Panc1 (cell line): Measurements from ENCODE around the gene TBX4. TPM values are rescaled to one million over a fixed set of nuclear protein-coding genes. Genes with fewer than 3 reads are reported as not detected.

Experiments used
- ATAC-seq: fragments of 200-7000 bp; cut with Tn5 transposase; 2 replicates; pipeline ENCODE4 v1.9.1; 2020; ENCODE audit warnings: mild to moderate bottlenecking, moderate library complexity
- BruUV-seq: library from RNA; stranded (reverse); fragments of 400-500 nt; replicated peaks from 2 replicates; lab custom pipeline; 2021; lab: Mats Ljungman, UMichigan
- CTCF ChIA-PET: fragments of 300-600 bp; sonication (Branson Sonifier 250); formaldehyde crosslinking; loops from one replicate; lab custom pipeline; 2022; ENCODE audit warnings: antibody characterized with exemption; lab: Charles Lee
- POLR2A ChIA-PET: fragments of 300-600 bp; sonication (Branson Sonifier 250); formaldehyde crosslinking; loops from one replicate; lab custom pipeline; 2022; ENCODE audit warnings: antibody characterized with exemption; lab: Charles Lee
- DNase-seq: peaks from one replicate; pipeline ENCODE4 v3.0.0-alpha.2; 2010; ENCODE audit warnings: low read depth, low spot score
- H3K27ac ChIP-seq: 2 replicates; pipeline ENCODE4 v1.5.1; 2011; ENCODE audit warnings: mild to moderate bottlenecking, low read length, inconsistent platforms
- H3K27me3 ChIP-seq: fragments of 200-500 bp; sonication (Bioruptor generic); 2 replicates; pipeline ENCODE4 v1.6.0; 2014; ENCODE audit warnings: low read length, inconsistent platforms; ENCODE audit not compliant: control insufficient read depth, insufficient read depth
- H3K36me3 ChIP-seq: fragments of 200-500 bp; sonication (Bioruptor generic); 2 replicates; pipeline ENCODE4 v1.5.1; 2014; ENCODE audit warnings: inconsistent platforms, mild to moderate bottlenecking, low read length, moderate library complexity; ENCODE audit not compliant: control insufficient read depth, insufficient read depth
- H3K4me1 ChIP-seq: 2 replicates; pipeline ENCODE4 v1.5.1; 2011; ENCODE audit warnings: inconsistent platforms, mild to moderate bottlenecking, low read length, moderate library complexity; ENCODE audit not compliant: control insufficient read depth, insufficient read depth
- H3K4me3 ChIP-seq, 2 experiments: 2 replicates each; pipeline ENCODE4 v1.5.1; 2011 to 2012; ENCODE audit warnings: low read depth in 2 of 2, low read length in 2 of 2, mild to moderate bottlenecking in 2 of 2, inconsistent platforms in 1 of 2, moderate library complexity in 1 of 2
- H3K9me3 ChIP-seq: fragments of 200-500 bp; sonication (Bioruptor generic); 2 replicates; pipeline ENCODE4 v1.5.1; 2014; ENCODE audit warnings: low read depth, mild to moderate bottlenecking, inconsistent platforms, low read length, moderate library complexity; ENCODE audit not compliant: control insufficient read depth, insufficient read depth
- CTCF ChIP-seq: fragments of 450-650 bp; IDR thresholded peaks from 2 replicates; pipeline ENCODE4 v1.5.1; 2017; ENCODE audit warnings: mild to moderate bottlenecking
- POLR2AphosphoS5 ChIP-seq: IDR thresholded peaks from 2 replicates; pipeline ENCODE4 v1.6.1; 2012; ENCODE audit warnings: mild to moderate bottlenecking, low read depth, low read length, moderate library complexity
- REST ChIP-seq, 2 experiments: IDR thresholded peaks; 2 replicates each; pipeline ENCODE4 v1.6.1; 2011 to 2012; ENCODE audit warnings: low read depth in 2 of 2, control low read depth in 1 of 2, low read length in 1 of 2, mild to moderate bottlenecking in 1 of 2, moderate library complexity in 1 of 2; ENCODE audit not compliant: insufficient read depth in 1 of 2
- SIN3A ChIP-seq: IDR thresholded peaks from 2 replicates; pipeline ENCODE4 v1.6.1; 2012; ENCODE audit warnings: low read depth, mild to moderate bottlenecking, low read length, moderate library complexity, borderline replicate concordance; ENCODE audit not compliant: insufficient read depth
- TCF7L2 ChIP-seq: IDR thresholded peaks from 2 replicates; pipeline ENCODE4 v1.6.1; 2011; ENCODE audit warnings: mild to moderate bottlenecking, low read depth, low read length, inconsistent platforms
- in situ Hi-C: cut with HindIII; loops from 2 replicates; pipeline ENCODE4 v1.10.0; 2016; ENCODE audit warnings: low sequenced_read_pairs, low pct_unique_long_range_greater_than_20kb
- intact Hi-C: fragments of 100-400 bp; cut with micrococcal nuclease; formaldehyde crosslinking; loops from one replicate; pipeline ENCODE4 v1.10.0; 2022; ENCODE audit not compliant: unreplicated experiment
- total RNA-seq: library from RNA; stranded (reverse); gene quantifications from one replicate; pipeline ENCODE4 v1.2.1, GENCODE V29; 2021; ENCODE audit not compliant: unreplicated experiment

TBX4 gene
- total RNA-seq, 1 experiment from 2014 or later, result not detected

- no TSS peak for BruUV-seq
- Histone ChIP-seq H3K36me3 (no peaks in the 10 kb centered on the region), H3K4me1 (no peaks in the 10 kb centered on the region), H3K4me3 (no peak overlapping the region), H3K9me3 (no peaks in the 10 kb centered on the region), H3K27me3 (no peaks in the 10 kb centered on the region), H3K27ac (no peak overlapping the region)
- intact Hi-C loops (no loop called here), in situ Hi-C loops (no loop called here)
- ATAC-seq (no peak), DNase-seq (no peak)
- ChIA-PET CTCF (no interaction called here), POLR2A (no interaction called here)
- TF ChIP-seq REST (IDR thresholded peaks at IDR 0.05; ENCODE audit: insufficient read depth in 1 of 2, low read depth in 2 of 2, low read length in 1 of 2) (no peak), SIN3A (no peak), CTCF (no peak), POLR2AphosphoS5 (no peak), TCF7L2 (no peak)
Measured at GRCh38 chr17:61520897-61521296, 68.7 kb downstream of the TBX4 start.

- no TSS peak for BruUV-seq
- ChIA-PET CTCF (interaction anchor here (0.7 kb wide), 1 partner anchor 52 kb away, joined by 6 read pairs; no protein-coding TSS in a partner anchor), POLR2A (no interaction called here)
- no peaks in the 10 kb centered on the region for H3K9me3 ChIP-seq
- in situ Hi-C loops (no loop called here), intact Hi-C loops (no loop called here)
- DNase-seq, result no peak
- H3K27ac ChIP-seq, result no peak overlapping the region
- no peak for TF ChIP-seq REST (IDR thresholded peaks at IDR 0.05; ENCODE audit: insufficient read depth in 1 of 2, low read depth in 2 of 2, low read length in 1 of 2)
- TF ChIP-seq SIN3A, result no peak
- no peak for TF ChIP-seq POLR2AphosphoS5
- TF ChIP-seq CTCF, result no peak
- TF ChIP-seq TCF7L2, result no peak
- H3K36me3 ChIP-seq, result no peaks in the 10 kb centered on the region
- ATAC-seq, result no peak
- no peaks in the 10 kb centered on the region for H3K4me1 ChIP-seq
- H3K27me3 ChIP-seq, result peaks cover 4% of the 10 kb centered on the region; the same call in 1 of the 2 replicates
- H3K4me3 ChIP-seq, result no peak overlapping the region
Measured at GRCh38 chr17:61522088-61522487, 69.9 kb downstream of the TBX4 start.
